GM18861 (cell line): ENCODE data around the gene SPDYE4.

ENCODE experiments used
- ATAC-seq: cut with Tn5 transposase; IDR thresholded peaks from one replicate; pipeline ENCODE4 v1.9.1; 2021; ENCODE audit not compliant: unreplicated experiment

The SPDYE4 gene

GRCh38 chr17:8713878-8714277 is 44.5 kb downstream of the SPDYE4 start:
- no peak for ATAC-seq

DNA sequence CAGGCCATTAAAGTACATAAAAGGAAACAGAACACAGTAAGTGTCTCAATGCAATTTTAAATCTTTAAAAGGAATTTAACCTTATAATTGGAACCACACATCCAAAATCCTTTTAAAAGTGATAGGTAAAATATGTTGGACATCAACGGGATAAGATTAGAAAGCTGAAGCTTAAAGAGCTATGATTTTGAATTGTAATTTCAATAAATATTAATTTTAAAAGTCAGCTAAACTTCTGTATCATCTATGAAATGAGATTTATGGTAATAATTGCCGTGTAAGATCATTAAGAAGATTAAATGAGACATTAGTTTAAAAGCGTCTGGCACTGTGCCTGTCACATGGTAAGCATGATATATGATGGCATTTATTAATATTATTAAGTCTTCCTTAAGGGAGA is 45.0 kb downstream of the SPDYE4 start:
- ATAC-seq: no peak

GRCh38 chr17:8712698-8713097 is 45.6 kb downstream of the SPDYE4 start:
- ATAC-seq: no peak

- ATAC-seq: no peak
These were observed 47.1 kb downstream of the SPDYE4 start for GRCh38 chr17:8711291-8711690.

GRCh38 chr17:8710813-8711212 is 47.5 kb downstream of the SPDYE4 start:
- ATAC-seq: no peak

DNA sequence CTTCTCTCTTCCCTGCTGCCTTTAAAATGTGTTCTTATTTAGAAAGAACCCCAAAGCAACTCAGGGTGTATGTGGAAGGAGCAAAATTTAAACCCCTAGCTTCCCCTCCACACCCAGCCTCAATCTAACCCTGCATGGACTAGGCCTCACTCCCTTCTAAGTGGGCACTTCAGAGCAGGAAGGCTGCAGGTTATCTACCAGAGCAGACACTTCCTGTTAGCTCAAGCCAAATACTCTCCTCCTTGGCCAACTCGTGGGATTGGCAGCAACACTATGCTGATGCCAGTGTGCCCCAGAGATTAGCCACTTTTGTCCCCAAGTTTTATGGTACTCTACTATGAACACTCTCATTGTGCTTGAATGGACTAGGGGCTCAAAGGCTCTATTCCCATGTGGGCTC is 49.3 kb downstream of the SPDYE4 start:
- no peak for ATAC-seq

GRCh38 chr17:8708025-8708461 is 50.3 kb downstream of the SPDYE4 start:
- ATAC-seq: no peak

DNA sequence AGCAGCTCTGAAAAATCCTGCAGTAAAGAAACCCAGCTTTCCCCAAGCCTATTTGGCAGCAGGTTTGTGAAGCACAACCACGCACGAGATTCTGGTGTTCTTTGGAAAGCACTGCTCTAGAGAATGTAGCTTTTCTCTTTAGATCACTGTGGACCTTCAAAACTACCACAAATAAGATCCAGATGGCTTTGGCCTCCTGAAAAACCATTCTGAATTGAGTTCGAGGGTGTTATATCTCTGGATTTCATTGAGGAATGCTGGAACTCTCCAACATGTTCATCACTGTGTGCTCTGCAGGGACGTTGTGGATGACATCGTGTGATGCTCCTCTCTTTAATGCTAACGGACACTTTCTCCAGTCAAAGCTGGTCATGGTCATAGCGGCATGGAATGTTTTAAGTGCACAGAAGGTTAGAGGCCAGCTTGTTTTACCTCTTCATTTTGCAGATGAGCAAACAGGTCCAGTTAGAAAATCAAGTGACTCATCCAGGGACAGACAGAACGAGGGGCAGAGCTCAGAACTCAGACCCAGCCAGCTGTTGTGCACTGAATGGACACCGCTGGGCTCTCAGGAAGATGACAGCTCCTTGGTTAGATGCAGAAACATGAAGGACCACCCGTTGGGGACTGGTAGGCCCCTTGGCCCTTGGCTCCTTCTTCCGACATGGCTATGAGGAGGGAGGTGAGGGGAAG is 50.9 kb downstream of the SPDYE4 start:
- ATAC-seq: no peak

GRCh38 chr17:8706431-8706830 is 51.9 kb downstream of the SPDYE4 start:
- ATAC-seq: no peak

DNA sequence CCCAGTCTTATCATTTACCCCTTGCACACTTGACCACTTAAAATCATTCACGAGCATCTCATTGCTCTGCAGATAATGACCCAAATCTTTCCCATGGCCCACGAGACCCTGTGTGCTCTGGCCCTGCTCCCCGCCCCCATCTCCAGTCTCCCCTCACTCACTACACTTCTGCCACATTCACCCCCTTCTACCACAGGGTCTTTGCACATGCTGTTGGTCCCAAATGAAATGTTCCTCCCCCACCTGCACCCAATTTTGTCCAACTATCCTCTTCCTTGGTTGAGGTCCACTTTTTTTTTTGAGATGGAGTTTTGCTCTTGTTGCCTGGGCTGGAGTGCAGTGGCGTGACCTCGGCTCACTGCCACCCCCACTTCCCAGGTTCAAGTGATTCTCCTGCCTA is 52.9 kb downstream of the SPDYE4 start:
- no peak for ATAC-seq

- no peak for ATAC-seq
These were observed 55.3 kb downstream of the SPDYE4 start for GRCh38 chr17:8703001-8703400.

DNA sequence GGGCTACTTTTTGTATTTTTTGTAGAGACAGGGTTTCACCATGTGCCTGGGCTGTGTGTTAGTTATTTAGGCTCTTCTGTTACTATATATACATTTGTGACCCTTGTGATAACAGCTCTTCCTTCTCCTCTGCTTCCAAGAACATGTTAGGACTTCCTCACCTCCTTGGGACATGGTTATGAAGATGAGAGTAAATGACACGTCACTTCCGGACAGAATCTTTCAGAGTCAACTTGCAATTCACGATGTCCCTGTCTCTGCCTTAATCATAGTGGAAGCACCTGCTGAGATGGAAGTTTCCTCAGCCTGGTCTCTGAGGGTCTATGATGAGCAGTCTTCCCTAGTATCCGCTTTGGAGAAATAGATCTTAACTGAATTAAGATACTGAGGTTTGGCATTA is 56.6 kb downstream of the SPDYE4 start:
- no peak for ATAC-seq

GRCh38 chr17:8701221-8701620 is 57.1 kb downstream of the SPDYE4 start:
- no peak for ATAC-seq
